ENCODE results near the gene TK2.

DNA sequence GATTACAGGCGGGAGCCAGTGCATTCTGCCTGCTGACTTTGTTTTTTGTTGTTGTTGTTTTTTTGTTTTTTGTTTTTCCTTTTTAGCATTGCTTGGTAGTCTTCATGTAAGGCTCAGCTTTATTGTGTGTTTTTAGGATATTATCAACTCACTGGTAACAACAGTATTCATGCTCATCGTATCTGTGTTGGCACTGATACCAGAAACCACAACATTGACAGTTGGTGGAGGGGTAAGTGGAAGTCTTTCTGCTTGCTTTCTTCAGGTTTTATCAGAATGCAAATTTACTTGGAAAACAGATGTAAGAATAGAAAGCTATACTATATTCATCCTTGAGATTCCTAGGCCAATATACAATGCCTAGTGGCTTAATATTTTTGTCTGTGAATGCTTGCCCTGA lies 13.1 kb upstream of the TK2 start:
- TF ChIP-seq POLR2A (IDR thresholded peaks at IDR 0.05), result no peak
- TF ChIP-seq, protein P1, sequence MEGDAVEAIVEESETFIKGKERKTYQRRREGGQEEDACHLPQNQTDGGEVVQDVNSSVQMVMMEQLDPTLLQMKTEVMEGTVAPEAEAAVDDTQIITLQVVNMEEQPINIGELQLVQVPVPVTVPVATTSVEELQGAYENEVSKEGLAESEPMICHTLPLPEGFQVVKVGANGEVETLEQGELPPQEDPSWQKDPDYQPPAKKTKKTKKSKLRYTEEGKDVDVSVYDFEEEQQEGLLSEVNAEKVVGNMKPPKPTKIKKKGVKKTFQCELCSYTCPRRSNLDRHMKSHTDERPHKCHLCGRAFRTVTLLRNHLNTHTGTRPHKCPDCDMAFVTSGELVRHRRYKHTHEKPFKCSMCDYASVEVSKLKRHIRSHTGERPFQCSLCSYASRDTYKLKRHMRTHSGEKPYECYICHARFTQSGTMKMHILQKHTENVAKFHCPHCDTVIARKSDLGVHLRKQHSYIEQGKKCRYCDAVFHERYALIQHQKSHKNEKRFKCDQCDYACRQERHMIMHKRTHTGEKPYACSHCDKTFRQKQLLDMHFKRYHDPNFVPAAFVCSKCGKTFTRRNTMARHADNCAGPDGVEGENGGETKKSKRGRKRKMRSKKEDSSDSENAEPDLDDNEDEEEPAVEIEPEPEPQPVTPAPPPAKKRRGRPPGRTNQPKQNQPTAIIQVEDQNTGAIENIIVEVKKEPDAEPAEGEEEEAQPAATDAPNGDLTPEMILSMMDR (IDR thresholded peaks at IDR 0.05), result no peak

All from heart left ventricle (tissue), 13 donors.